ENCODE measurements around the gene CASP8.

Gene CASP8

GRCh38 chr2:201242571-201243277 lies 17.6 kb upstream of the CASP8 start:
- no peak for DNase-seq

- DNase-seq: no peak
Observed at GRCh38 chr2:201244829-201245228, 15.5 kb upstream of the CASP8 start.

GRCh38 chr2:201246280-201246679 lies 14.1 kb upstream of the CASP8 start:
- no peak for DNase-seq

GRCh38 chr2:201248288-201248844 lies 12.0 kb upstream of the CASP8 start:
- DNase-seq: no peak

GRCh38 chr2:201249889-201250288 lies 10.4 kb upstream of the CASP8 start:
- no peak for DNase-seq

- DNase-seq: no peak
Observed at GRCh38 chr2:201250741-201251140, 9.6 kb upstream of the CASP8 start.

- DNase-seq: no peak
Observed at GRCh38 chr2:201254081-201254730, 6.1 kb upstream of the CASP8 start.

GRCh38 chr2:201255408-201256033 lies 4.8 kb upstream of the CASP8 start:
- no peak for DNase-seq

GRCh38 chr2:201256082-201256481 lies 4.3 kb upstream of the CASP8 start:
- no peak for DNase-seq

- peak; percentile 29 for DNase-seq
Observed at GRCh38 chr2:201257381-201257955, 2.9 kb upstream of the CASP8 start.

- peak; percentile 81 for DNase-seq
Observed at GRCh38 chr2:201257956-201258665, 2.2 kb upstream of the CASP8 start.

- no peak for DNase-seq
Observed at GRCh38 chr2:201258666-201259615, 1.4 kb upstream of the CASP8 start.

GRCh38 chr2:201261471-201261870 lies 1.1 kb downstream of the CASP8 start:
- DNase-seq: peak; percentile 43

GRCh38 chr2:201261906-201262305 lies 1.6 kb downstream of the CASP8 start:
- no peak for DNase-seq

- DNase-seq: no peak
Observed at GRCh38 chr2:201262718-201263117, 2.4 kb downstream of the CASP8 start.

- no peak for DNase-seq
Observed at GRCh38 chr2:201263779-201264178, 3.4 kb downstream of the CASP8 start.

- DNase-seq: no peak
Observed at GRCh38 chr2:201264472-201265173, 4.3 kb downstream of the CASP8 start.

GRCh38 chr2:201266629-201267028 lies 6.3 kb downstream of the CASP8 start:
- DNase-seq: no peak

GRCh38 chr2:201267278-201268030 lies 7.1 kb downstream of the CASP8 start:
- no peak for DNase-seq

GRCh38 chr2:201269764-201270163 lies 9.4 kb downstream of the CASP8 start:
- no peak for DNase-seq

All from stimulated activated CD4-positive, alpha-beta T cell treated with anti-CD3 and anti-CD28 coated beads, Interleukin-4, amount 100 ng/mL, for 1 hour (primary cell).